T-helper 17 cell (primary cell): ENCODE data around the gene CDK6. TPM values are rescaled to one million over a fixed set of nuclear protein-coding genes. Genes with fewer than 3 reads are reported as not detected.

Experiments used
- ATAC-seq: fragments of 150-1000 bp; cut with Tn5 transposase; 2 replicates; pipeline ENCODE4 v1.10.0; 2021; ENCODE audit warnings: mild to moderate bottlenecking, moderate library complexity
- DNase-seq, 3 donors: peaks; one replicate each; pipeline versions ENCODE4 v3.0.0 to v3.0.0-alpha.2; 2020 to 2021
- H3K9me3 ChIP-seq: one replicate; pipeline ENCODE4 v1.7.0; 2013; ENCODE audit warnings: low read length, mild to moderate bottlenecking; ENCODE audit not compliant: control insufficient read depth, poor library complexity, severe bottlenecking
- H3K27ac Mint-ChIP-seq: one replicate; pipeline ENCODE4 v1.8.0; 2022; ENCODE audit warnings: mild to moderate bottlenecking, moderate library complexity, mixed read lengths
- H3K27me3 Mint-ChIP-seq: one replicate; pipeline ENCODE4 v1.8.0; 2022; ENCODE audit warnings: mixed read lengths
- H3K36me3 Mint-ChIP-seq: one replicate; pipeline ENCODE4 v1.8.0; 2022; ENCODE audit warnings: low read depth, mixed read lengths
- H3K4me1 Mint-ChIP-seq: one replicate; pipeline ENCODE4 v1.8.0; 2022; ENCODE audit warnings: mild to moderate bottlenecking, mixed read lengths
- H3K4me3 Mint-ChIP-seq: one replicate; pipeline ENCODE4 v1.8.0; 2022; ENCODE audit warnings: mild to moderate bottlenecking, moderate library complexity, mixed read lengths
- total RNA-seq, 4 donors: library from RNA in 2 of 4; stranded (reverse) in 2 of 4; gene quantifications; one replicate each; pipeline ENCODE4 v1.2.3 and lab custom pipeline; 2022 to 2026

The CDK6 gene
- total RNA-seq, 2 donors from 2014 or later, result 61.5 to 63.7 TPM

DNA sequence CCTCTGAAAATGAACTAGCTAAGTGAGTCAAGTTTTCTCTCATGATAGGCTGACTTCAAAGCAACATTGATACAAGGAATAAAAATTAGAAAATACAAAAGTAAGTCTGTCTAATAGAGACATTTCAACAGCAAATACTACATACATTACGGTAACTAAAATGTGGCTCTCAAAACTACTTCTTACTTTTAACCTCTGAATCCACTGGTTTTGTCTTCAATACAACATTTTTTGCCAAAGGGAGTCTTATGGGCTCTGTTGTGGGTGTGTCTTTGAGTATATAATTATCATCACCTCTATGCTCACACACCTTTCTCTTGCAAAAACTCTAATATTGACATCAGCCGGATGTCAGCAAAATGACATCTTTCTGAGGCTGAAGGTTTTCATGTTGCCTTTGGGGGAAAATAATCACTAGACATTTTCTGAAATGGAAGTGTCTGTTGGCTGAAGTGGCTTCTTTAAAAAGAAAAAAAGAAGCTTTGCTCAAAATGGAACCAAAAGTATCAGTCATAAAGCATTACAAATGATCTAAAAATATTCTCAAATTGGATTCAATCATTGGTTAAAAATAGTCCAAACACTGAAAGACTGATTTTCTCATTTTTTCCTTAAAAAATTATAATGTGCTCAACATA, 204.4 kb downstream of the CDK6 start:
- Mint-ChIP-seq H3K27ac (peak overlapping the region; percentile 34), H3K4me3 (peak overlapping the region; percentile 19), H3K36me3 (no peaks in the 10 kb centered on the region), H3K27me3 (no peaks in the 10 kb centered on the region), H3K4me1 (peaks cover 31% of the 10 kb centered on the region)
- DNase-seq (no peak), ATAC-seq (peak; percentile 22)
- no peaks in the 10 kb centered on the region for H3K9me3 ChIP-seq

DNA sequence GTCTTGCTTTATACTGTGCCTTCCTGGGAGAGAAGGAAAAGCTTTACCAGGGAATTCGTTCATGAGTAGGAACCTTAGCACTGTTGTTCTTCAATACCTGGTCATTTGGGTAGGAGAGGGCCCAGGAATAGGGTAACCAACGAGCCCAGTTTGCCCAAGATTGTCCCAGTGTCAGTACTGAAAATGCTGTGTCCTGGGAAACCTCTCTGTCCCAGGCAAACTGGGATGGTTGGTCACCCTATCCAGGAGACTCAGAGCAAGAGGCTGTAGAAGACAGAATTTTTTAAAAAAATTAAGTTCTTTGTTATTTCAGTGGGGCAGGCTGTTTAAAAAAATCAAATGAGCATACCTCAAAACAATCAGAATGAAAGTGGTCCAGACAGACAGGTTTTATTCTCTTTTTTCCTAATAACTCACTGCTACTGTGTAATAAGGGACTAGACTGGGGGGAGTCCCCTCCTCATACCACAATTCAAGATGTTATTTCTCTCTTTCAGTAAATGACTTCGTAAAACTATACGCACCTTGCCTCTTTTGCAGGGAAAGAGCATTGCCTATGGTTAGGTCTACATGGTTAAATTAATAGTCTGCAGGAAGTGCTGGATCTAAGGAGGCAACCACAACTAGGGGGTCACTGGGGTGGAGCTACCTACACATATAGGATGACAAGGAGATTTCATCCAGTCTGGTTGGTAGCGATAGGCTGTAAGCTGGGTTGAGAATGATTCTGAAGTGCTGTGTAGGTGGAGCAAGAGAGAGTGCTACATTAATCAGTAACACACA, 205.1 kb downstream of the CDK6 start:
- H3K9me3 ChIP-seq, result no peaks in the 10 kb centered on the region
- Mint-ChIP-seq H3K4me1 (peaks cover 34% of the 10 kb centered on the region), H3K27ac (peak overlapping the region; percentile 34), H3K4me3 (peak overlapping the region; percentile 19), H3K27me3 (no peaks in the 10 kb centered on the region), H3K36me3 (no peaks in the 10 kb centered on the region)
- ATAC-seq (peak; percentile 48), DNase-seq (no peak)

DNA sequence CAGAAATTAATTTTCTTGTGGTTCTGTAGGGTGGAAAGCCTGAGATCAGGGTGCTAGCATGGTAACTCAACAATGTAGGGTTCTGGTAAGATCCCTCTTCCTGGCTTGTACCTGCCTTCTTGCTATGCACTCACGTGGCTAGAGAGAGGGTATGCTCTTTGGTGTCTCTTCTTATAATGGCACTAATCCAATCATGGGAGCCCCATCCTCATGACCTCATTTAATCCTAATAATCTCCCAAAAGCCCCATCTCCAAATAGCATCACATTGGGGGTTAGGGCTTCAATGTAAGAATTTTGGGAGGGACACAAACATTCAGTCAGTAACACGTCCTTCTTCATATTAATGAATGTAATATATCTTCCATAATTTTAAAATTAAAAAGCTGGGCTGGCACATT, 206.6 kb downstream of the CDK6 start:
- no peak overlapping the region for H3K4me3 Mint-ChIP-seq

DNA sequence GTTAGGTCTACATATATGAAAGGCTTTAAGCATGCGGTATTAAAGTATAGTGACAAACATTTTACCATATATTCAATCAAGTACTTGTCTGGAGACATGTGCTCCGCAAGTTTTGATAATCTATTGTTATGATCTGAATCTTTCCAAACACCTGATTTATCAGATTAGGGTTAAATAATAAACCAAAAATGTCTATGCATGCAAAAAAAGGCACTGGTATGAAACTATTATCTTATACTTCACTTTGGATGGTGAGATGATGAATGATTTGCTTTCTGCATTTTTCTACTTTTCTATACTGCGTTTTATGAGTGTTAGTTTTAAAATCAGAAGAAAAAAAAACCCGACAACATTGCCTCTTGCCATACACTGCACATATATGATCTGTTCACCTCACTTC, 208.4 kb downstream of the CDK6 start:
- ATAC-seq (no peak), DNase-seq (no peak)
- H3K4me3 Mint-ChIP-seq, result no peak overlapping the region
- no peak overlapping the region for H3K27ac Mint-ChIP-seq
- no peaks in the 10 kb centered on the region for H3K9me3 ChIP-seq
- no peaks in the 10 kb centered on the region for H3K36me3 Mint-ChIP-seq
- no peaks in the 10 kb centered on the region for H3K27me3 Mint-ChIP-seq
- peaks cover 22% of the 10 kb centered on the region for H3K4me1 Mint-ChIP-seq

More for the DNA sequence above, 206.6 kb downstream of the CDK6 start:
- no peaks in the 10 kb centered on the region for H3K27me3 Mint-ChIP-seq
- H3K27ac Mint-ChIP-seq, result no peak overlapping the region
- peaks cover 36% of the 10 kb centered on the region for H3K4me1 Mint-ChIP-seq
- ATAC-seq (no peak), DNase-seq (no peak)
- no peaks in the 10 kb centered on the region for H3K9me3 ChIP-seq
- H3K36me3 Mint-ChIP-seq, result no peaks in the 10 kb centered on the region

DNA sequence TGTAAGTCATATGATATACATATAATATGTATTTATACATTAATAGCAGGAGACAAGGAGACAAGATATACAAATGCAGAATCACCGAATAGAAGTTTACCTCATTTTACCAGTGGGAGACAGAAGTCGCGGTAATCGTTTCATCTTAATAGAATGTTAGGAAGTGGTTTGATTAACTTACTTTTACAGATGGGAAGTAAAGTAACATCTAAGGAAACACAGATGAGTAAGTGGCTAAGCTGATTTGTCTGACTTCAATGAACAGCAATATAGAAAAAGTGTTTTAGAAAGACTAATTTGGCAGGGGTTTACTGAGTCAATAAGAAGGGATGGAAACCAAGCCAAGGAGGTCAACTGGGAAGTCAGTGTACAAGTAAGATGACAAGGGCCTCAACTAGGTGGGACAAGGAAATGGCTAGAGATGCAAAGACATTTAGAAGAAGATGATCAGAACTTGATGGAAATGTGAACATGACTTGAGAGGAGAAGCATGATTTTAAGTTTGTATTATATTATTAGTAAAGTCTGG, 210.0 kb downstream of the CDK6 start:
- Mint-ChIP-seq H3K4me1 (peaks cover 24% of the 10 kb centered on the region), H3K27ac (peak overlapping the region; percentile 84), H3K36me3 (no peaks in the 10 kb centered on the region), H3K4me3 (no peak overlapping the region), H3K27me3 (no peaks in the 10 kb centered on the region)
- ATAC-seq, result no peak
- DNase-seq, result no peak
- H3K9me3 ChIP-seq, result no peaks in the 10 kb centered on the region

DNA sequence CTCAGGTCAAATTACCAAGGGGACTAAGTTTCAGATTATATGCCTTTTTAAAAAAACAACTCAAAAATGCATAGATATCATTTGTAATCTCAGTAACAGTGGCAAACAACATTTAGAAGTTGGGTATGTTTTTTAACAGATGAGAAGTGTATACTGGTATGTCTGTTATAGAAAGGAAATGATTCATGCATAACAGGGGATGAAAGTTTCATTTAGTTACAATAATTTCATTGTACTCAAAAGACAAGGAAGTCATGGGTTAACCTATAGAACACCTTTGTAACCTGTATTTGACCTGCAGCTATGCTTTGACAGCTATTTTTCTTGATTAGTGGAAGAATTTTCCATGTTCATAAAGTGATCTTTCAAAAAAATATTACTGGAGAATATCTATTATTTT, 210.8 kb downstream of the CDK6 start:
- H3K9me3 ChIP-seq, result no peaks in the 10 kb centered on the region
- ATAC-seq, result peak; percentile 38
- Mint-ChIP-seq H3K27ac (peak overlapping the region; percentile 84), H3K27me3 (no peaks in the 10 kb centered on the region), H3K4me3 (no peak overlapping the region), H3K36me3 (no peaks in the 10 kb centered on the region), H3K4me1 (peaks cover 25% of the 10 kb centered on the region)
- DNase-seq, result no peak

- Mint-ChIP-seq H3K27ac (peak overlapping the region; percentile 84), H3K36me3 (no peaks in the 10 kb centered on the region), H3K4me3 (no peak overlapping the region), H3K27me3 (no peaks in the 10 kb centered on the region), H3K4me1 (peaks cover 25% of the 10 kb centered on the region)
- H3K9me3 ChIP-seq, result no peaks in the 10 kb centered on the region
- ATAC-seq (no peak), DNase-seq (no peak)
Measured at GRCh38 chr7:92624298-92624996, 211.9 kb downstream of the CDK6 start.

GRCh38 chr7:92623544-92623943, 212.8 kb downstream of the CDK6 start:
- no peak for ATAC-seq
- no peak for DNase-seq
- Mint-ChIP-seq H3K27me3 (no peaks in the 10 kb centered on the region), H3K36me3 (no peaks in the 10 kb centered on the region), H3K4me3 (no peak overlapping the region), H3K4me1 (peaks cover 25% of the 10 kb centered on the region), H3K27ac (no peak overlapping the region)
- H3K9me3 ChIP-seq, result no peaks in the 10 kb centered on the region

GRCh38 chr7:92622685-92623084, 213.7 kb downstream of the CDK6 start:
- Mint-ChIP-seq H3K27ac (peak overlapping the region; percentile 87), H3K4me1 (peaks cover 25% of the 10 kb centered on the region), H3K36me3 (no peaks in the 10 kb centered on the region), H3K4me3 (no peak overlapping the region), H3K27me3 (no peaks in the 10 kb centered on the region)
- ATAC-seq (no peak), DNase-seq (no peak)
- no peaks in the 10 kb centered on the region for H3K9me3 ChIP-seq

- H3K27me3 Mint-ChIP-seq, result no peaks in the 10 kb centered on the region
- H3K9me3 ChIP-seq, result no peaks in the 10 kb centered on the region
- H3K36me3 Mint-ChIP-seq, result no peaks in the 10 kb centered on the region
- peaks cover 25% of the 10 kb centered on the region for H3K4me1 Mint-ChIP-seq
- DNase-seq (no peak), ATAC-seq (no peak)
- peak overlapping the region; percentile 87 for H3K27ac Mint-ChIP-seq
- H3K4me3 Mint-ChIP-seq, result no peak overlapping the region
Measured at GRCh38 chr7:92622030-92622429, 214.3 kb downstream of the CDK6 start.

DNA sequence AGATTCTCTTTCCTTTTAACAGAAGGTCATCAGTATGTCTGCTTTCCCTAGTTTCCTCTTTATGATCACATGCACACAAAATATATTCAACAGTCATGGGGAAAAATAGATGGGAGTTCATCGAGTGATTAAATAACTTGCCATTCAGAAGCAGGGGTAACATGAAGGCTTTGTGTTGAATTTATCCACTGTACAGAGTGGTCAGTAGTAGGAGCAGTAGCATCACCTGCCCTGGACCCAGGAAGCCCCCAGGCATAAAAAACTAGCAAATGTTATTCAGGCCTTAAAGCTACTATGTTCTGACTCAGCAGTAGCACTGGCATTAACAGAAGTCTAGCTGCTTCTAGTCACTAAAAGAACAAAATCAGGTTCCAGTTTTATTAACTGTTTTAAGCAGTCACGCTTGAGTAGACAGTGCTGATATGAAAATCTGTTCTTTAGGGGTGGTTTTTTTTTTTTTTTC, 214.8 kb downstream of the CDK6 start:
- Mint-ChIP-seq H3K4me3 (no peak overlapping the region), H3K36me3 (no peaks in the 10 kb centered on the region), H3K4me1 (peaks cover 25% of the 10 kb centered on the region), H3K27ac (peak overlapping the region; percentile 87), H3K27me3 (no peaks in the 10 kb centered on the region)
- DNase-seq (no peak), ATAC-seq (no peak)
- H3K9me3 ChIP-seq, result no peaks in the 10 kb centered on the region

GRCh38 chr7:92621026-92621540, 215.3 kb downstream of the CDK6 start:
- H3K36me3 Mint-ChIP-seq, result peaks cover under 1% of the 10 kb centered on the region
- H3K4me1 Mint-ChIP-seq, result peaks cover 20% of the 10 kb centered on the region
- no peaks in the 10 kb centered on the region for H3K9me3 ChIP-seq
- peak overlapping the region; percentile 87 for H3K27ac Mint-ChIP-seq
- peak; percentile 94 for ATAC-seq
- DNase-seq, result peak; percentile 43 to 65 (median 50)
- no peaks in the 10 kb centered on the region for H3K27me3 Mint-ChIP-seq
- H3K4me3 Mint-ChIP-seq, result peak overlapping the region; percentile 52

GRCh38 chr7:92615861-92616260, 220.5 kb downstream of the CDK6 start:
- Mint-ChIP-seq H3K4me1 (peaks cover 5% of the 10 kb centered on the region), H3K27me3 (no peaks in the 10 kb centered on the region), H3K27ac (peak overlapping the region; percentile 69), H3K36me3 (peaks cover 10% of the 10 kb centered on the region), H3K4me3 (no peak overlapping the region)
- ATAC-seq (no peak), DNase-seq (no peak)
- H3K9me3 ChIP-seq, result no peaks in the 10 kb centered on the region
